Hematopoietic multipotent progenitor cell treated with erythropoietin and hydrocortisone succinate and interleukin-3 and kit ligand, for 15 days (in vitro differentiated cells): ENCODE results near the gene SLC25A29.
"Not testable (repeated sequence)": the region's sequence is repeated elsewhere in the genome, so short reads cannot be mapped to it uniquely, and the experiment has no call there.

Source experiments
- DNase-seq: peaks from one replicate; pipeline ENCODE4 v3.0.0-alpha.2; 2015; ENCODE audit warnings: low spot score

Gene SLC25A29

GRCh38 chr14:100312110-100312876 lies 6.0 kb upstream of the SLC25A29 start:
- DNase-seq: not testable (repeated sequence)

- DNase-seq: no peak
Observed at GRCh38 chr14:100309028-100309737, 2.9 kb upstream of the SLC25A29 start.

- DNase-seq: not testable (repeated sequence)
Observed at GRCh38 chr14:100308427-100308792, 2.2 kb upstream of the SLC25A29 start.

DNA sequence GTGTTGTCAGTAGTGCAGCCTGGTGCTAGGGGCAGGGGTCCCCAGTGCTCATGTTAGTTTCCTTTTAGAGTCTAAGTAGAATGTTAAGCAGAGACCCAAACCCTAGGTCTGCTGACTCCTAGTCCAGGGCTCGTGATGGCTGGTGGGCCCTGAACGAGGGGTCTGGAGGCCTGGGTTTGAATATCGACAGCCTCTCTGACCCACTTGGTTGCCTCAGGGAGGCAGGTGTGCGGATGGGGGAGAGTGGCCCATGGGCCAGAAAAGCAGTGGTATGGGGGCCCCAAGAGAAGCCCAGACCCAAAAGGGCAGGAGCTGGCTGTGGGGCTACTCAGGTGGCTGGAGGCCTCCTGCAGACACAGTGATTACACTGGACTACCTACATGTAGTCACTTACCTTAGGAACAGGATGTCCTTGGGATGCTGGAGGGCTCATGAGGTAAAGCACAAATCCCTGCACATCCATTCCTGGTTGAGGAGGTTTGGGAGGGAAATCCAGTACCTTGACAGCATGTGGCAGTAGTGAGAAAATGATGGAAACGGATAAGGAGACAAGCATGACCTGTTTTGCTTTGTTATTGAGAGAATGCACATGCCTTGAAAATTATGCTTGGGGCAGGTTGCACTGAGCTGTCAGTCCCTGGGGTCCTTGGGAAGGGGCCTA lies 1.7 kb upstream of the SLC25A29 start:
- no peak for DNase-seq

GRCh38 chr14:100306998-100307765 lies 938 bp upstream of the SLC25A29 start:
- DNase-seq: no peak

DNA sequence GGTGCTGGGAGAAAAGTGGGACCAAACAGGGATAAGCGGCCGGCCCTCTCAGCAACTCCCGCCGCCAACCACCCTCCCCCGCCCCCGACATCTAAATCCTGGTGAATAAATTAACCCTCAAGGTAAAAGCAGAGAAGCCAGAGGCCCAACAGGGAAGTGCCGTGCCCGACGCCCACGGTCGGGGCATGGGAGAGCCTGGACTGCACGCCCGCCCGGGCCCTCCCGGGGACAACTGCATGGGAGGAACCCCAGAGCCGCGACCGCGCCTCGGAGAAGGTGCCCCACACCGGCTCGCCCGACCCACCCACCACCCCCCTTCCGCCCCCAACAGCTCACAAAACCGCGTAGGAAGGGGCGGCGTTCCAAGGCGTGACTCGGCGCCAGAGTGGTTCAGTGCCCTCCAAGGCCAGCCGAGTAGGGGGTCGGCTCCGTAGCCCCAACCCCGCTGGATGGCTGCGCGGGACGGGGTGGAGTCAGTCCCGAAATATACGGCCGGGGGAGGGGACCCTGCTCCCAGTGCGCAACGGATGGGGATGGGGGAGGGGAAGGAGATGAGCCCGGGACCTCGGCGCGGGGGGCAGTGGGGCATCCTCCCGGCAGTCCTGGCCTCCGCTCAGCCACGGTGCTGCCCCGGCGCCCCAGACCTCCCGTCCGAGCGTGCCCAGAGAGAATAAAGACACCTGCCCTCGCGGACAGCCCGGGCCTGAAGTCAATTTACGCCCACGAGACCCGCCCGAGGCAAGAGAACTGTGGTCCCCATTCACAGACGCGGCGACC lies 732 bp downstream of the SLC25A29 start:
- DNase-seq: no peak

DNA sequence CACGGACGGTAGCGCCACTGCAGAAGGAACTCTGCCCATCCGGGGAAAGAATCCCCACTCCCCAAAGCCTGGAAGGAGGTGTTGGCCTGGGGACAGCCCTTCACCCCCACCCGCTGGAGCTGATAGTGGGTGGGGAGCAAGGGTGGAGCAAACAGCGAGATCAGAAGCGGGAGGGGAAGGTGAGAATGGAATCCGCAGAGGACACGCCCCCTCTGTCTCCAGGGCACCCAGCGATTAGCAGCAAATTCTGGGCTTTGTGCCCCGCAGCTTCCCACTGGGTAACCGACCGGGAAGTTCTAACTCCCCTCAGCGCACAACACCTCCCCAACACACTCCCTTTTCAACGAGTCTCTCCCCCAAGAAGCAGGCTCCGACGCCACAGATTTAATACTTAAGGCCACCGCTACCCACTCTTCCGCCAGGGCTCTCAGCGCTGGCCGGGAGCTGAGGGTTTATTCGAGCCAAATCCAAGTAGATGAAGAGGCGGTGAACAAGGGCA lies 1.4 kb downstream of the SLC25A29 start:
- peak; percentile 35 for DNase-seq

GRCh38 chr14:100303925-100304324 lies 2.3 kb downstream of the SLC25A29 start:
- no peak for DNase-seq

DNA sequence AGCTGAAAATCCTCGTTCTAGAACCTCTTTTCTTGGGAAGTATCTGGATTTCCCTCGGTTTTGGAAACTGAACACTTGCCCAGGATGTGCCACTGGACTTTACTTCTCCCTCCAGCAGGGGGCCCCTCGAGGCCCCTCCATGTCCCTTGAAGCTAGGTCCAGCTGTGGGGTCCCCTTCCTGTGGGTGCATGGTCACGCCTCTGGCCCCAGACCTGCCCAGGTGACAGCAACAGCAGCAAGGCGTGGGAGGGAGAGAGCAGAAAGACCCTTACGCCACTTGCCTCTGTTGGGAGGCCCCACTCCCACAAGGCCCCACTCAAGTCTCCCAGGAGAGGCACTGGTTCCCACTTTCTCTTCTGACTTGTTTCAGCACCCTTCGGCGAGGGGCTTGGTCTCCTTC lies 3.1 kb downstream of the SLC25A29 start:
- peak; percentile 15 for DNase-seq

GRCh38 chr14:100302616-100303015 lies 3.6 kb downstream of the SLC25A29 start:
- no peak for DNase-seq

- no peak for DNase-seq
Observed at GRCh38 chr14:100299238-100299560, 7.0 kb downstream of the SLC25A29 start.

GRCh38 chr14:100298551-100299237 lies 7.5 kb downstream of the SLC25A29 start:
- DNase-seq: no peak

- DNase-seq: no peak
Observed at GRCh38 chr14:100297320-100298300, 8.6 kb downstream of the SLC25A29 start.

DNA sequence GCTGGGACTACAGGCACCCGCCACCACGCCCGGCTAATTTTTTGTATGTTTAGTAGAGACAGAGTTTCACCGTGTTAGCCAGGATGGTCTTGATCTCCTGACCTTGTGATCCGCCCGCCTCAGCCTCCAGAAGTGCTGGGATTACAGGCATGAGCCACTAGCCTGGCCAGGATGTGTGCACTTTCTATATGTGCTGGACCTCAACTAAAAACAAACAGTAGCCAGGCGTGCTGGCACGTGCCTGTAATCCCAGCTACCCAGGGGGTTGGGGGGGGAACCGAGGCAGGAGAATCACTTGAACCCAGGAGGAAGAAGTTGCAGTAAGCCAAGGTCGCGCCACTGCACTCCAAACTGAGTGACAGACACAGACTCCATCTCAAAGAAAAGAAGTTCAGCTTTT lies 9.5 kb downstream of the SLC25A29 start:
- DNase-seq: not testable (repeated sequence)

GRCh38 chr14:100296106-100296651 lies 10.1 kb downstream of the SLC25A29 start:
- DNase-seq: no peak

DNA sequence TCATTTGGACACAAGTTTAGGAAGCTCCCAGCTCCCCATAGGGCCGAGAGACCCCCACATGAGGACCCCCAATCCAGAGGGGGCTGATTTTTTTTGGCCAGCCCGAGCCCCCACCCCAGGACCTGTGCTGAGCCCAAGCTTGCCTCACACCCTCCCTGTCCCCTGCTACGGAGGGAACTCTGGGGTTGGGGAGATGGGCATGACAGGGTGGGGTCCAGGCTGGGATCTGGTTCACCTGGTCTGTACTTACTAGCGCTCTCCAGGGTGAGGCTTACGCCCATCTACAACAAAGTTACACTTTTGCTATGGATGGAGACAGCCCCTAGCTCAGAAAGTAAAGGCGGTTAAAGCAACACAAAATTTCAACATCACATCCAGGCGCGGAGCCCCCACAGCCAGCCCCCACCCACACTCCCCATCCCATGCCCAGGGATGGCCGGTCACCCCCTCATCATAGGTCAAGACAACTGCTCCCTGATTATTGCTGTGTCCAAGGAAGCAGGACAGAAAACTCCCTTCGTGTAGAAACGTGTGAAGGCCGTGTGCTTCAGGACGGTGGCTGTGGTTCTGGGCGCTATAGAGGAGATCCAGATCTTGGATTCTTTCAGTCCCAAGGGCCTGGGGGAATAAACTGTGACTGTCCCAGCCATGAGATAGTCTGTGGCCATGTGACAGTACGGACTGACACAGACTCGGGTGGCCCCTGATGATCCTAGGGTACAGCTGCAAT lies 10.7 kb downstream of the SLC25A29 start:
- DNase-seq: no peak

DNA sequence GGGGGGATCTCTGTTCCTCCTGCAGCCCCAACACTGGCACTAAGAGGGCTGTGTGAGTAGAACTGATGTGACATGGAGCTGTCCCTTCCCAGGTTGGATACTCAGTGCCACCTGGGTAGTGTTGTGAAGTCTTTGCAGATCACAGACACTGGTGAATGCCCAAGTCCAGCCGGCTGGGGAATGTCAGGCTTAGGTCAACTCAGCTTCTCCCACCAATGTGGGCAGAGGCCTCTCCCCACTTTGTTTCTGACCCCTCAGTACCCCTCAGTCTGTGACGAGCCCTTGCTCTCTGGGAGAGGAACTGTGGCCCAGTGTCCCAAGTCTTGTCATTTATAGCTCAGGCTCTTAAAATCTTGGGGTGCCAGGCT lies 11.3 kb downstream of the SLC25A29 start:
- no peak for DNase-seq

DNA sequence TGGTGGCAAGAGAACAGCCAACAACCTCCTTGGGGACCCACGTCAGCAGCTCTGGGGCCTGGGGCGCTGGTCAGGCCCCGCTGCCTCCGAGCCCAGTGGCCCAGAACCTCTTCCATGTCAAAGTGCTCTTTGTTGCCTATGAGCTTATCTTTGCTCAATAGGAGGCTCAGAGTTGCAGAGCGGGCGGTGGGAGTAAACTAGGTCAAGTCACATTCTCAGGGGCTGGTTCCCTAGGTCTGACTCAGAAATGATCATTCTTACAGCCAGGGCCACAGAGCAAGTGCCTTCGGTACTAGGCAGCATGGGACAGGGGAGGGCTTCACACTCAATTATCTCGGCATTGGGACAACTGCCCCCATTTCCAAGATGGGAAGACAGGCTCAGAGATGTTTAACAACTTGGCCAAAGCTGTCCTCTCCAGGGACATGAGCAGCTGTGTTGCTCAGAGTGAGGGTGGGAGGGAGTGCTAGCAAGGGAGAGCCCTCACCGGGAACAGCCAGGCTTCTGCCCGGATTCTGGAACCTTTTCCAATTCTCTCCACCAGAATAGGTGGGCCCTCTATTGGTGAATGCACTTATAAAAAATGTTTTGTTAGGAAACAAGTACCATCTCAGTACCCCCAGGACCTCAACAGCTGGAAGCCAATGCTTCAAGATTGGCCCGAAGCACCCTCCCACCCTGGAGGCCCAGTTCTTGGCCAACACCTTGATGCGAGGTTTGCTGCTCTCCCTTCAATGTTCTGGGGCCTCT lies 11.9 kb downstream of the SLC25A29 start:
- DNase-seq: no peak
